Colonic mucosa (tissue), 4 donors: Measurements from ENCODE around the gene AFAP1L1. TPM values are rescaled to one million over a fixed set of nuclear protein-coding genes. Genes with fewer than 3 reads are reported as not detected.

Source experiments
- DNase-seq: peaks from one replicate; pipeline ENCODE4 v3.0.0-alpha.2; 2020
- H3K27ac ChIP-seq: fragments of 200-600 bp; one replicate; pipeline ENCODE4 v1.8.0; 2021
- H3K27me3 ChIP-seq: fragments of 200-600 bp; one replicate; pipeline ENCODE4 v1.8.0; 2021
- H3K36me3 ChIP-seq: fragments of 200-600 bp; one replicate; pipeline ENCODE4 v1.8.0; 2021
- H3K4me1 ChIP-seq: fragments of 200-600 bp; one replicate; pipeline ENCODE4 v1.8.0; 2021; ENCODE audit warnings: mild to moderate bottlenecking
- H3K4me3 ChIP-seq: fragments of 200-600 bp; one replicate; pipeline ENCODE4 v1.8.0; 2021
- H3K9ac ChIP-seq, 2 donors: one replicate each; pipeline ENCODE4 v1.7.0; 2013; ENCODE audit warnings: control low read depth in 2 of 2, low read depth in 2 of 2, low read length in 2 of 2
- H3K9me3 ChIP-seq: fragments of 200-600 bp; one replicate; pipeline ENCODE4 v1.8.0; 2021
- CTCF ChIP-seq: fragments of 200-600 bp; IDR thresholded peaks from one replicate; pipeline ENCODE4 v1.8.0; 2022; ENCODE audit warnings: antibody characterized with exemption, mild to moderate bottlenecking
- intact Hi-C: fragments of 100-400 bp; cut with DNase I; formaldehyde crosslinking; loops from one replicate; pipeline ENCODE4 v1.14.1; 2022
- total RNA-seq, 2 donors: library from RNA; stranded (reverse); fragmentation: NEBNext Ultra II Directional in 1 of 2; extraction: Animal tissue kit (Norgen Biotek cat#: 25700) in 1 of 2; gene quantifications; one replicate each; pipeline ENCODE4 v1.2.1, GENCODE V29; 2021
- donor health status: healthy.
- donor health status: DM: no; HTN: no; CAD: no.
- donor health status: DM: no; HTN: no; CAD: no.

The AFAP1L1 gene
- total RNA-seq, 2 donors from 2014 or later = 1.6 to 4.0 TPM

GRCh38 chr5:149372932-149373331, 101.3 kb downstream of the AFAP1L1 start:
- H3K4me3 ChIP-seq = no peak overlapping the region
- TF ChIP-seq CTCF = no peak
- no peaks in the 10 kb centered on the region for H3K9me3 ChIP-seq
- H3K27ac ChIP-seq = no peak overlapping the region
- H3K36me3 ChIP-seq = no peaks in the 10 kb centered on the region
- no peaks in the 10 kb centered on the region for H3K4me1 ChIP-seq
- H3K9ac ChIP-seq = no peak overlapping the region
- H3K27me3 ChIP-seq = no peaks in the 10 kb centered on the region
- intact Hi-C loops = no loop called here
- no peak for DNase-seq

GRCh38 chr5:149374303-149374702, 102.6 kb downstream of the AFAP1L1 start:
- H3K9ac ChIP-seq = no peak overlapping the region
- no peak overlapping the region for H3K4me3 ChIP-seq
- H3K4me1 ChIP-seq = no peaks in the 10 kb centered on the region
- DNase-seq = no peak
- no peaks in the 10 kb centered on the region for H3K27me3 ChIP-seq
- H3K9me3 ChIP-seq = no peaks in the 10 kb centered on the region
- H3K27ac ChIP-seq = no peak overlapping the region
- TF ChIP-seq CTCF = no peak
- intact Hi-C loops = no loop called here
- no peaks in the 10 kb centered on the region for H3K36me3 ChIP-seq

- H3K27ac ChIP-seq = no peak overlapping the region
- DNase-seq = no peak
These were observed 103.1 kb downstream of the AFAP1L1 start for GRCh38 chr5:149374801-149375200.

GRCh38 chr5:149375434-149375833, 103.8 kb downstream of the AFAP1L1 start:
- no peak for DNase-seq
- Histone ChIP-seq H3K36me3 (no peaks in the 10 kb centered on the region), H3K27me3 (no peaks in the 10 kb centered on the region), H3K27ac (no peak overlapping the region), H3K9me3 (no peaks in the 10 kb centered on the region), H3K9ac (no peak overlapping the region), H3K4me1 (no peaks in the 10 kb centered on the region), H3K4me3 (no peak overlapping the region)
- no peak for TF ChIP-seq CTCF
- intact Hi-C loops = no loop called here

More at GRCh38 chr5:149374801-149375200, 103.1 kb downstream of the AFAP1L1 start:
- no peaks in the 10 kb centered on the region for H3K9me3 ChIP-seq
- H3K36me3 ChIP-seq = no peaks in the 10 kb centered on the region
- no peak overlapping the region for H3K9ac ChIP-seq
- H3K4me1 ChIP-seq = no peaks in the 10 kb centered on the region
- intact Hi-C loops = no loop called here
- H3K4me3 ChIP-seq = no peak overlapping the region
- TF ChIP-seq CTCF = no peak
- H3K27me3 ChIP-seq = no peaks in the 10 kb centered on the region

GRCh38 chr5:149376104-149376503, 104.4 kb downstream of the AFAP1L1 start:
- no peak for TF ChIP-seq CTCF
- no peak for DNase-seq
- Histone ChIP-seq H3K36me3 (no peaks in the 10 kb centered on the region), H3K9ac (no peak overlapping the region), H3K4me3 (no peak overlapping the region), H3K27me3 (no peaks in the 10 kb centered on the region), H3K4me1 (no peaks in the 10 kb centered on the region), H3K27ac (no peak overlapping the region), H3K9me3 (no peaks in the 10 kb centered on the region)
- intact Hi-C loops = no loop called here
